H1 (cell line): Measurements from ENCODE around the gene B3GALT4. TPM values are rescaled to one million over a fixed set of nuclear protein-coding genes. Genes with fewer than 3 reads are reported as not detected.

Experiments used
- ASH2L ChIP-seq: fragments of 200-600, 300-600 bp; sonication (generic); IDR thresholded peaks from one replicate; pipeline ENCODE4 v1.7.1; 2017; ENCODE audit warnings: low read length
- BACH1 ChIP-seq: IDR thresholded peaks from 2 replicates; pipeline ENCODE4 v1.6.1; 2012; ENCODE audit warnings: low read length, improper control_type of control experiment
- CHD1 ChIP-seq: IDR thresholded peaks from 2 replicates; pipeline ENCODE4 v1.6.1; 2012; ENCODE audit warnings: low read depth, low read length, improper control_type of control experiment
- GABPA ChIP-seq: IDR thresholded peaks from 2 replicates; pipeline ENCODE4 v1.6.1; 2011; ENCODE audit warnings: mild to moderate bottlenecking, low read length, moderate library complexity, borderline replicate concordance; ENCODE audit not compliant: insufficient read depth
- GTF2F1 ChIP-seq: IDR thresholded peaks from 2 replicates; pipeline ENCODE4 v1.6.1; 2012; ENCODE audit warnings: low read depth, low read length, improper control_type of control experiment, borderline replicate concordance
- JUN ChIP-seq: IDR thresholded peaks from 2 replicates; pipeline ENCODE4 v1.6.1; 2011; ENCODE audit warnings: low read depth, mild to moderate bottlenecking, improper control_type of control experiment, low read length
- KDM5A ChIP-seq: fragments of 200-600 bp; IDR thresholded peaks from 2 replicates; pipeline ENCODE4 v1.7.1; 2012; ENCODE audit warnings: mild to moderate bottlenecking, low read length, inconsistent platforms, mixed read lengths
- MAX ChIP-seq: IDR thresholded peaks from 2 replicates; pipeline ENCODE4 v1.6.1; 2012; ENCODE audit warnings: inconsistent platforms
- RFX5 ChIP-seq: IDR thresholded peaks from 2 replicates; pipeline ENCODE4 v1.6.1; 2011; ENCODE audit warnings: low read depth, low read length, improper control_type of control experiment, borderline replicate concordance
- RXRA ChIP-seq: IDR thresholded peaks from 2 replicates; pipeline ENCODE4 v1.6.1; 2011; ENCODE audit warnings: low read depth, mild to moderate bottlenecking, low read length, moderate library complexity; ENCODE audit not compliant: insufficient read depth
- SIN3A ChIP-seq, 2 experiments: IDR thresholded peaks in 1 of 2; conservative IDR thresholded peaks in 1 of 2; 2 replicates each; pipeline ENCODE4 v1.6.1; 2011 to 2012; ENCODE audit warnings: low read length in 2 of 2, improper control_type of control experiment in 1 of 2, low read depth in 1 of 2, mild to moderate bottlenecking in 1 of 2
- SIRT6 ChIP-seq: IDR thresholded peaks from one replicate; pipeline ENCODE4 v1.7.1; 2012; ENCODE audit warnings: low read length, inconsistent platforms
- TAF7 ChIP-seq: optimal IDR thresholded peaks from 2 replicates; pipeline ENCODE3; 2011; ENCODE audit warnings: low read depth, mild to moderate bottlenecking, inconsistent platforms, low read length, moderate library complexity, borderline replicate concordance
- polyA plus RNA-seq, 7 experiments: library from polyadenylated mRNA; depleted of rRNA in 3 of 7; stranded (reverse) in 5 of 7; unstranded in 2 of 7; fragments of >200 nt in 5 of 7; fragments of 200-250 nt in 2 of 7; gene quantifications; 1 replicate in 5 of 7; 2 replicates in 1 of 7; 4 replicates in 1 of 7; pipeline versions ENCODE4 v1.2.1 to v1.2.3, GENCODE V29; 2011 to 2013; ENCODE audit warnings: missing spikeins in 2 of 7, mixed read lengths in 2 of 7
- total RNA-seq: library from RNA; stranded (reverse); fragmentation: NEBNext Ultra II Directional; extraction: Animal tissue kit (Norgen Biotek cat#: 25700); gene quantifications from 2 replicates; pipeline ENCODE4 v1.2.1, GENCODE V29; 2021

The B3GALT4 gene
- total and polyA plus RNA-seq, 2 of the 8 experiments (the other 6 are each of a cell fraction or from before 2014, with no cell fraction given) = 2.2 to 3.0 TPM

- TF ChIP-seq TAF7 (peak; percentile 71), RXRA (no peak), SIRT6 (no peak), JUN (no peak), KDM5A (no peak), CHD1 (no peak), GTF2F1 (no peak), ASH2L (no peak), RFX5 (0 out of 2 replicates have a peak, but pooled peaks have one; percentile 29), GABPA (peak; percentile 78; the same call in 1 of the 2 replicates), BACH1 (peak; percentile 88), SIN3A (conservative IDR thresholded peaks at IDR 0.05 in 1 of 2, IDR thresholded peaks at IDR 0.05 in 1 of 2; ENCODE audit: low read depth in 1 of 2, low read length in 2 of 2) (peak in 1 of 2 experiments; percentile 90; a peak in 2 of 4 replicates), MAX (0 out of 2 replicates have a peak, but pooled peaks have one; percentile 24)
Observed at GRCh38 chr6:33299237-33299944, 22.5 kb downstream of the B3GALT4 start (continued).
